ENCODE measurements around the gene DAPK3.

Gene DAPK3

GRCh38 chr19:3931041-3931440 lies 39.9 kb downstream of the DAPK3 start:
- Mint-ChIP-seq H3K9me3 (no peaks in the 10 kb centered on the region), H3K27ac (no peak overlapping the region), H3K4me1 (no peaks in the 10 kb centered on the region), H3K27me3 (peaks cover 34% of the 10 kb centered on the region), H3K4me3 (no peak overlapping the region)
- ATAC-seq (no peak), DNase-seq (no peak)

- DNase-seq (no peak), ATAC-seq (no peak)
- Mint-ChIP-seq H3K27me3 (no peaks in the 10 kb centered on the region), H3K4me1 (no peaks in the 10 kb centered on the region), H3K4me3 (no peak overlapping the region), H3K27ac (no peak overlapping the region), H3K9me3 (peaks cover 11 to 13% of the 10 kb centered on the region in 2 donors)
These were observed 47.0 kb downstream of the DAPK3 start for GRCh38 chr19:3923912-3924311.

GRCh38 chr19:3923096-3923758 lies 47.7 kb downstream of the DAPK3 start:
- ATAC-seq (no peak), DNase-seq (no peak)
- Mint-ChIP-seq H3K4me1 (no peaks in the 10 kb centered on the region), H3K9me3 (peaks cover 11 to 13% of the 10 kb centered on the region in 2 donors), H3K4me3 (no peak overlapping the region), H3K27ac (no peak overlapping the region), H3K27me3 (no peaks in the 10 kb centered on the region)

- no peak overlapping the region for H3K27ac Mint-ChIP-seq
- H3K27me3 Mint-ChIP-seq = peaks cover 10% of the 10 kb centered on the region
- no peak overlapping the region for H3K4me3 Mint-ChIP-seq
- no peaks in the 10 kb centered on the region for H3K4me1 Mint-ChIP-seq
- peaks cover 13 to 18% of the 10 kb centered on the region in 2 donors for H3K9me3 Mint-ChIP-seq
- DNase-seq (no peak), ATAC-seq (no peak)
These were observed 51.1 kb downstream of the DAPK3 start for GRCh38 chr19:3919793-3920192.

GRCh38 chr19:3916033-3916432 lies 54.9 kb downstream of the DAPK3 start:
- no peak overlapping the region for H3K27ac Mint-ChIP-seq
- ATAC-seq = no peak
- H3K4me1 Mint-ChIP-seq = no peaks in the 10 kb centered on the region
- no peak for DNase-seq
- H3K9me3 Mint-ChIP-seq = peaks cover 0 to 7% of the 10 kb centered on the region in 2 donors
- no peak overlapping the region for H3K4me3 Mint-ChIP-seq
- H3K27me3 Mint-ChIP-seq = peaks cover 16% of the 10 kb centered on the region

GRCh38 chr19:3914199-3914598 lies 56.7 kb downstream of the DAPK3 start:
- peaks cover 4 to 7% of the 10 kb centered on the region in 2 donors for H3K9me3 Mint-ChIP-seq
- H3K4me1 Mint-ChIP-seq = no peaks in the 10 kb centered on the region
- no peak overlapping the region for H3K27ac Mint-ChIP-seq
- peaks cover 16% of the 10 kb centered on the region for H3K27me3 Mint-ChIP-seq
- H3K4me3 Mint-ChIP-seq = no peak overlapping the region
- DNase-seq (no peak), ATAC-seq (no peak)

GRCh38 chr19:3910105-3910504 lies 60.8 kb downstream of the DAPK3 start:
- Mint-ChIP-seq H3K27ac (no peak overlapping the region), H3K27me3 (peaks cover 6% of the 10 kb centered on the region), H3K9me3 (peaks cover 0 to 4% of the 10 kb centered on the region in 2 donors), H3K4me1 (no peaks in the 10 kb centered on the region), H3K4me3 (no peak overlapping the region)
- ATAC-seq = no peak
- DNase-seq = no peak

Data from stimulated activated naive CD8-positive, alpha-beta T cell treated with anti-CD3 and anti-CD28 coated beads, Interleukin-15, amount 100 ng/mL, for 72 hours (primary cell).